IPS-15b (cell line): ENCODE measurements around the gene PRKAR2A.

Experiments
- H3K27me3 ChIP-seq: one replicate; pipeline ENCODE4 v1.6.1; 2013; ENCODE audit warnings: low read length; ENCODE audit not compliant: control insufficient read depth, insufficient read depth
- H3K36me3 ChIP-seq: one replicate; pipeline ENCODE4 v1.6.1; 2013; ENCODE audit warnings: low read length; ENCODE audit not compliant: control insufficient read depth, insufficient read depth
- H3K4me1 ChIP-seq: one replicate; pipeline ENCODE4 v1.6.1; 2013; ENCODE audit warnings: mild to moderate bottlenecking, low read length; ENCODE audit not compliant: control insufficient read depth, insufficient read depth
- H3K4me3 ChIP-seq: one replicate; pipeline ENCODE4 v1.5.1; 2013; ENCODE audit warnings: low read depth, low read length
- H3K9ac ChIP-seq: one replicate; pipeline ENCODE4 v1.6.1; 2013; ENCODE audit warnings: low read depth, mild to moderate bottlenecking, low read length
- H3K9me3 ChIP-seq: one replicate; pipeline ENCODE4 v1.6.1; 2013; ENCODE audit warnings: mild to moderate bottlenecking, low read length; ENCODE audit not compliant: control insufficient read depth, insufficient read depth

The PRKAR2A gene

DNA sequence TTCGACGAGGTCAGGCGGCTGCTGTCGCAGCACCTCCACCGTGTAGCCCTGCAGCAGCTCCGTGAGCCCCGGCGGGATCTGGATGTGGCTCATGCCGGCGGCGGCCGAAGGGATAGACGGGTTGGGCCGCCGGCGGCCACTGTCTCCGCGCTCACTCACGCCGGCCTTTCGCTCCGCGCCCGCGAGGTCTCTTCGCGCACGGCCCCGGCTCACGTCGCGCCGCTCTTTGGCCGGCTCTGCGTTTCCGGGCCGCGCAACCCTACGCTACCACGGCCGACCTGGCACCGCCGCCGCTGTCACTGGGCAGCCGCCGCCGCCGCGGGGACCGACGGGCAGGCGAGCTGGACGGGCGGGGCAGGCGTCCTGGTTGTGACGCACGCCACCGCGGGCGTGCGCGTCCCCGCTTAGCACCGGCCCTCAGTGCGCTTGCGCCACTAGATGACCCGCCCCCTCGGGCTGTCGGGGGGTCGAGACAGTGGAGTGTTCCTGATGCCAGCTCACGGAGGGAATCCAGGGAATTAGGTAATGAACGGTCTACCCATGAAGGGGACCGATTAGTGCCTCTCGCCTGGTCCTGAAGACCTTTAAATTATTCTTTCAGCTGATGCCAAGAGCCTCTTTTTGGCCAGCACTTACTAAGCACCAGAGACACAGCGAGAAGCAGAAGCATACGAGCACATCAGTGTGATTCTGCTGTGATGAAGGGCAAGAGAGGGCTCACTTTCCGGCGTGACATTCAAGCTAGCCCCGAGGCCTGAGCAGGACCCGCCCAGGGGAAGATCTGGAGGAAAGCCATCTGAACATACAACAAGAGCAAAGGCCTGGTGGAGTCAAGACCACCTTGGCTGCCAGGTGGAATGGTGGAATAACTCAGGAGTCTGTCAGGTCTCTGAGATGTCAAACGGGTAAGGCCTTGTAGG lies at the start of gene PRKAR2A:
Gene PRKAR2A (minus strand): TSS at position 371 of the 920 bp plus-strand sequence. CDS start 278 bp downstream, at position 93.
- Histone ChIP-seq H3K36me3 (no peaks in the 10 kb centered on the region), H3K4me3 (peak within 1 kb of the TSS; percentile 76), H3K4me1 (no peaks in the 10 kb centered on the region), H3K9ac (peak within 1 kb of the TSS; percentile 68), H3K27me3 (peaks cover 3% of the 10 kb centered on the region), H3K9me3 (no peaks in the 10 kb centered on the region)

DNA sequence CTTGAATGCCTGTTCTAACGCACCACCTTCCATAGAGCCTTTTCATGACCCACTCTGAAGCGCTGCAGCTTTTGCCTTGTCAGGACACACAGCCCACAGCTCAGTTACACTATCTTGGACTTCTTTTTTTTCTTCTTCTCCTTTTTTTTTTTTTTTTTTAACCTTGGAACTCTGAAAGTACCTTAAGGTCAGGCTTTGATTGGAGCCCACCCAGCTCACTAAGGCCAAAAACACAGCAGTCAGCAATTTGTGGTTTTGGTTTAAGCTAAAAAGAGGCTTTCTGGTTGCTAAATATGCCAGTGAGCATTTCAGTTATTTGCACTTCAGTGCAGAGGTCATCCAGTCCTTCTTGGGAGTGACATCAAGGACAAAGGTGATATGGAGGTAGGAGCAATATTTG lies 49.3 kb upstream of the PRKAR2A start:
- H3K36me3 ChIP-seq: no peaks in the 10 kb centered on the region
- H3K4me3 ChIP-seq: no peak overlapping the region
- no peaks in the 10 kb centered on the region for H3K27me3 ChIP-seq
- peaks cover 5% of the 10 kb centered on the region for H3K4me1 ChIP-seq
- H3K9ac ChIP-seq: no peak overlapping the region
- H3K9me3 ChIP-seq: no peaks in the 10 kb centered on the region

DNA sequence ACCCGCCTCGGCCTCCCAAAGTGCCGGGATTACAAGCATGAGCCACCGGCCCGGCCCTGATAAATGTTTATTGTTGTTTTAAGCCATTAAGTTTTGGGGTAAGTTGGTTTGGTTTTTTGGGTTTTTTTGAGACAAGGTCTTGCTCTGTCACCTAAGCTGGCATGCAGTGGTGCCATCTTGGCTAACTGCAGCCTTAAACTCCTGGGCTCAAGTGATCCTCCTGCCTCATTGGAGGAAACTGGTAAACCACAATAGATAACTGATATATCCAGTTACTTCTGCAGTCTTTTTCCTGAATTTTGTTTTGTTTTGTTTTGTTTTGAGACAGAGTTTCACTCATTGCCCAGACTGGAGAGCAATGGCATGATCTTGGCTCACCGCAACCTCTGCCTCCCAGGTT lies 46.8 kb upstream of the PRKAR2A start:
- no peaks in the 10 kb centered on the region for H3K27me3 ChIP-seq
- H3K9me3 ChIP-seq: no peaks in the 10 kb centered on the region
- H3K36me3 ChIP-seq: no peaks in the 10 kb centered on the region
- H3K4me3 ChIP-seq: no peak overlapping the region
- H3K9ac ChIP-seq: no peak overlapping the region
- peaks cover 5% of the 10 kb centered on the region for H3K4me1 ChIP-seq

DNA sequence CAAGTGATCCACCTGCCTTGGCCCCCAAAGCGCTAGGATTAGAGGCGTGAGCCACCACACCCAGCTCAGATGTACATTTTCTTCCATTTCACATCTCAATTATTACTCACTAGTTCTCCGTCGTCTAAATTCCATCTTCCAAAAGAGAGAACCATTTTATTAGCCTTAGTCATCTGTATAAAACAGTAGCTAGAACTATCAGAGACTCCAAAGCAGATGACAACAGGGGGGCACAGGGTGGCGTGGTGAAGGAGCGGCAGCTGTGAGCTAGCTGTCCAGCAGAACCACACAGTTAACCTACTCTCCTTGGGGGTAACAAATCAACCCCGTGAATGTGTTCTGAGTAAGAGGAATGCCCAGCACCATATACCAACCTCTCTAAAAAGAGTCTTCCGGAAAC lies 43.9 kb upstream of the PRKAR2A start:
- no peaks in the 10 kb centered on the region for H3K4me1 ChIP-seq
- H3K4me3 ChIP-seq: no peak overlapping the region
- no peak overlapping the region for H3K9ac ChIP-seq
- no peaks in the 10 kb centered on the region for H3K27me3 ChIP-seq
- H3K9me3 ChIP-seq: no peaks in the 10 kb centered on the region
- H3K36me3 ChIP-seq: no peaks in the 10 kb centered on the region

DNA sequence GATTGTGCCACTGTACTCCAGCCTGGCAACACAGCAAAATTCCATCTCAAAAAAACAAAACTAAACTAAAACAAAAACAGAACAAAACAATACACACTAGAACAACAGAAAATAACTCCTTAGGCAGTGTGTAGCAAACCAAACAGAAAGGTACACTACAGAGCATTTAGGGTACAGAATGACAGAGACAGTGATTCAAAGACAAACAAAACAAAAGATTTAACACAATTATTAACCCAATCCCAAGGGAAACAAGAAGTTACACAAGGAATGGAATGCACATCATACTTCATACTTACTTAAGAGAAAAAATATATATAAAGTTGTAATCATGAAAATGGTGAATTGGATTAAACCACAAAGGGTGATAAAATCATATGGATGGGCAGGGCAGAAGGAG lies 38.1 kb upstream of the PRKAR2A start:
- no peaks in the 10 kb centered on the region for H3K36me3 ChIP-seq

DNA sequence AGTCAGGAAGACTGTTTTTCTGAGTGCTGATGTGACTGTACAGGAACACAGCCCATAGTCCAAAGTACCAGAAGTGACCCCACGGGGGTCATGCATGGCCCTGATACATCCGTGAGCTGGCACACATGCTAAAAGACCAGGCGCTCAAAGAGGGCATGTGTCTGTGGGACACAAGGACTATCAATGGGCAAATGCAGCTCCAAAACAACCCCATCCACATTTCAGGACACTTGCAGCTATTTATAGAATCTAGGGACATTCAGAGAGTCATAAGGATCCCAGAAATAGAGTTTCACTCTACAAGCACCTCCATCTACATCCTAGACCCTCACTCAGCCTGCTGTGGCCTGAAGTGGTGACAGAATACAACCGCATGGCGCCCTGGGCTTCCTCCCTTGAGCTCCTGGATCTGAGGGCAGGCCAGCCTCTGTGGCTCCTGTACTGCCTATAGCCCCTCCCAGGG lies 34.0 kb upstream of the PRKAR2A start:
- Histone ChIP-seq H3K4me1 (no peaks in the 10 kb centered on the region), H3K9me3 (no peaks in the 10 kb centered on the region), H3K36me3 (no peaks in the 10 kb centered on the region), H3K27me3 (no peaks in the 10 kb centered on the region), H3K4me3 (no peak overlapping the region), H3K9ac (no peak overlapping the region)

More for the DNA sequence above, 38.1 kb upstream of the PRKAR2A start:
- no peaks in the 10 kb centered on the region for H3K4me1 ChIP-seq
- H3K4me3 ChIP-seq: no peak overlapping the region
- no peak overlapping the region for H3K9ac ChIP-seq
- H3K9me3 ChIP-seq: no peaks in the 10 kb centered on the region
- H3K27me3 ChIP-seq: no peaks in the 10 kb centered on the region

DNA sequence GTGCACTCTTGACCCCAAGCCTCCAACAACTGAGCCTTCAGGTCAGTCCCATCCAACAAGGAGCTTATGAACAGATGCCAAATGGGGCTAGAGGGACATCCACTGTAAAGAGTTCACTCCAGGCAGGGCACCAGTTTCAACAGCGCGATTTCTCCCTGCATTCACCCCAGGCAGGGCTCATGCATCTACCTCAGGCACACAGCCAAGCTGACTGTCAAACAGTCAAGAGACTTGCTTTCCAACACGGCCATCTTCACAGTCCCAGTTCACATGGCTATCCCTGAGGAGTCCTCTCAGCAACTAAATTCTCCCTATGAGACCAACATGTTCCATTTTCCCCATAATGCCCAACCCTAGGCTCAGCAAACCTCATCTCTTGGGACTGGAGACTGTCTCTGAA lies 33.3 kb upstream of the PRKAR2A start:
- H3K4me3 ChIP-seq: no peak overlapping the region

DNA sequence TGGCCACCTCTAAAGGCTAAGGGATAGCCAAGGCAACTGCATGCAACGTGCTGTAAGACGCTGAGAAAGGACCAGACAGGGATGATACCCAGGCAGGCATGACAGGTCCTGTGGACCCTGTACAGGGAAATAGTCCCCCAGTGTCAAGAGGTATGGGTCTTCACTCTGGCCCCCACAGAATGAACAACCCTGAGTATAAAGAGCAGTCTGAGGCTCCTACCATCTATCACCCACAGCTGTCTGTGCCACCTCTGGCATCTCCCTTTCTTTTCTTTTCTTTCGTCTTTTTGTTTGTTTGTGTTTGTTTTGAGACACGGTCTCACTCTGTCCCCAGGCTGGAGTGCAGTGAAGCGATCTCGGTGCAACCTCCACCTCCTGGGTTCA lies 32.3 kb upstream of the PRKAR2A start:
- H3K27me3 ChIP-seq: no peaks in the 10 kb centered on the region
- H3K9me3 ChIP-seq: no peaks in the 10 kb centered on the region
- no peak overlapping the region for H3K4me3 ChIP-seq
- no peaks in the 10 kb centered on the region for H3K36me3 ChIP-seq
- no peaks in the 10 kb centered on the region for H3K4me1 ChIP-seq
- no peak overlapping the region for H3K9ac ChIP-seq

More for the DNA sequence above, 33.3 kb upstream of the PRKAR2A start:
- Histone ChIP-seq H3K9me3 (no peaks in the 10 kb centered on the region), H3K9ac (no peak overlapping the region), H3K36me3 (no peaks in the 10 kb centered on the region), H3K27me3 (no peaks in the 10 kb centered on the region), H3K4me1 (no peaks in the 10 kb centered on the region)

DNA sequence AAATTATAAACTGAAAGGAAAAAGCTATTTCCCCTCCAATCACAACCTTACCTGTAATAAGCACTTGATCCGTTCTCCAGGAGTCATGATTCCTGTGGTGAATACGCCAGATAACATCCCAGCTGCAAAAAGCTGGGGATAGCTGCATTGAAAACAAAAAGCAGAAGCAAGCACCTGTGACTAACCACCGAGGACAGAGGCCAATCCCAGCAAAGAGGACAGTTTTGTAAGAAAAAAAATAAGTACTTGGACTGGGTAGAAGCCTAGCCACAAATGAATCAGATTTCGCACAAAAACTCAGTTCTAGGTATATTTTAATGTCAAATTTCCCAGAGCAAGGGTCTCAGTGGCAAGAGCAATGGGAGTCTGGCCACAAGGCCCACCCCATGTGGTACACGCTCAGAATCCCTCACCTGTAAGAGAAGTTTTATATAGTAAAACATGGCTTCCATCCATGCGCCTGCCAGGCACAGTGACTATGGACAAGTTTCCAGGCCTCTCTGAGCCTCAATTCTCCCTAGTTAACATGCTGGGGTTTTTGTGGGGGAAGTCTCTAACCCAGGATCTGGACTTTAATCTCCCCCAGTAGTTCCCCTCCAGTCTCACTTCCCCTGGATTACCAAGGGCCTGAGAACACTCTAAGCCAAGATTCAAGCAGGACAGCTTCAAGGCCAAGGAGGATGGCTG lies 31.8 kb upstream of the PRKAR2A start:
- Histone ChIP-seq H3K27me3 (no peaks in the 10 kb centered on the region), H3K9me3 (no peaks in the 10 kb centered on the region), H3K36me3 (no peaks in the 10 kb centered on the region), H3K4me1 (no peaks in the 10 kb centered on the region), H3K9ac (no peak overlapping the region), H3K4me3 (no peak overlapping the region)

DNA sequence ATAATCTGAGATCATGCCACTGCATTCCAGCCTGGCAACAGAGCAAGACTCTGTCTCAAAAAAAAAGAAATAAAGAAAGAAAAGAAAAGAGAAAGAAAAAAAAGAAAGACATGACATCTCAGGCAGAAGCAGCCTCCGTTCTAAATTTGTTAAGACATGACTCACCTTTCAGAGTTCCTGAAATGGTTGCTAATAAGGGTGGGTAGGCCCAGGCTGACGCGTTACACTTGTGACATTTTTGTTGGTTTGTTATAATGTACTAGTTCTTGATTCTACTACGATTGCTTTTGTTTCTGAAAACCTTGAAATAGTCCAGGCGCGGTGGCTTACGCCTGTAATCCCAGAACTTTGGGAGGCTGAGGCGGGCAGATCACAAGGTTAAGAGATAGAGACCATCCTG lies 30.0 kb upstream of the PRKAR2A start:
- H3K9me3 ChIP-seq: no peaks in the 10 kb centered on the region
- H3K27me3 ChIP-seq: no peaks in the 10 kb centered on the region
- no peak overlapping the region for H3K4me3 ChIP-seq
- no peaks in the 10 kb centered on the region for H3K36me3 ChIP-seq
- H3K9ac ChIP-seq: no peak overlapping the region
- no peaks in the 10 kb centered on the region for H3K4me1 ChIP-seq

DNA sequence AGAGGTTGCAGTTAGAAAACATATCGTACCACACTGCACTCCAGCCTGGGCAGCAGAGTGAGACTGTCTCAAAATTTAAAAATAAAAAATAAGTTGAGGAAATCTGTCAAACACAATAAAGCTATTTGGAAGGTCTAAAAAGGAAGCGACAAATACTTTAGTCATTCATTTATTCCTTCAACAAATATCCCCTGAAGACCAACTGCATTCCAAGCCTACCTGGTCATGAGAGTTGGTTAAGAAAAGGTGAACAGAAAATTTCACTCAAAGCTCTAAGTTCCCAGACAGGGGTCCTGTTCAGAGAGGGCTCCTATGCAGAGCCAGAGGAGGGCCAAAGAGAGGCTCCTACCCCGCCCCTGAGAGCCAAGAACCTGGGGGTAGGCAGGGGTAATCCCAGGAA lies 15.4 kb upstream of the PRKAR2A start:
- Histone ChIP-seq H3K36me3 (no peaks in the 10 kb centered on the region), H3K27me3 (no peaks in the 10 kb centered on the region), H3K4me3 (no peak overlapping the region), H3K9ac (no peak overlapping the region), H3K9me3 (no peaks in the 10 kb centered on the region), H3K4me1 (no peaks in the 10 kb centered on the region)

DNA sequence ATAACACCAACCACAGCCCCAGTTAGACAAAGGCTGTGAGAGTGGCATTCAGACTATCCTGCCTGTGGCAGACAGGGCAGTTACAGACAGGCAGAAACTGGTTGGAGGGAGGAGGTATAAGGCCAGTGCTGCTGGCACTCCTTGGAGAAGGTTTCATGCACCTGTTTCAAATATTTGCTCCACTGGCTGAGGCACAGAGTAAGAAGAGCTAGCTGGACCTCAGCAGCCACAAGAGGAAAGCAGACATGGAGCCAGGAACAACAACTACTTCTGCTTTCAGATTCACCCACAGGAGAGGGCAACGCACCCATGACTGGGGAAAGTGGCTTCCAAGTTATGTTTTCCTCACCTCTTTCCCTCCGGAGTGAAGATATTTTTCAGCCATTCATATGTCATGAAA lies 11.5 kb upstream of the PRKAR2A start:
- no peaks in the 10 kb centered on the region for H3K9me3 ChIP-seq
- H3K4me1 ChIP-seq: no peaks in the 10 kb centered on the region
- no peaks in the 10 kb centered on the region for H3K36me3 ChIP-seq
- no peak overlapping the region for H3K4me3 ChIP-seq
- no peaks in the 10 kb centered on the region for H3K27me3 ChIP-seq
- H3K9ac ChIP-seq: no peak overlapping the region
